NCI-H748 treated with DMSO at 0.1 percent for 48 hours (cell line): ENCODE data around the gene SPATA21.

Experiments used
- DNase-seq: peaks from one replicate; lab custom pipeline; 2025; lab: John Stamatoyannopoulos, UW

The SPATA21 gene

DNA sequence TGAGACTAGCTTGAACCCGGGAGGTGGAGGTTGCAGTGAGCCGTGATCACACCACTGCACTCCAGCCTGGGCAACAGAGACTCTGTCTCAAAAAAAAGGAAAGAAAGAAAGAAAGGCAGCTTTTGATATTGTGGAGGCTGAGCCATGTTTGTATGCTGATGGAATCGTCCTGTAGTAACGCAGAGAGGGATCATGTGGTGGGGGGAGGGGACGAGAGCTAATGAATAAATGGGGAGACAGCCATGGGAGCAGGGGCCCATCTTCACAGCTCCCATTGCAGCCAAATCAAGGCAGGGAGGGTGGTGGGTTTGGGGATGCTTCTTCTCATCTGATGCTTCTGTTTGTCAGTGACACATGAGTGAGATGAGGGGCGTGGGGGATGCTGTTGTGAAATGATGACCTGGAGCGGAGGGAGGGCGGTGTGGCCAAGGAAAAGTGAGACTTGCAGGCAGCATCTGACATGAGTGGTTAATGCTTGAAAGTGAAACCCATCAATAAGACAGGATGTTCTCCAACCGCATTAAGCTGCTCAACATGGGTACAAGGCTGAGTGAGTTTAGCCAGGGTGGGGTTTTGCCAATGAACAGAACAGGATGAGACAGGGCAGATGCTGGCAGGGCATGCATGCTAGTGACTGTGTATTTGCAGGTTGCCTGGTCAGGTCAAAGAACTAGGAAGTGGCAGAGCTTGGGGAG lies 16.7 kb downstream of the SPATA21 start:
- no peak for DNase-seq

DNA sequence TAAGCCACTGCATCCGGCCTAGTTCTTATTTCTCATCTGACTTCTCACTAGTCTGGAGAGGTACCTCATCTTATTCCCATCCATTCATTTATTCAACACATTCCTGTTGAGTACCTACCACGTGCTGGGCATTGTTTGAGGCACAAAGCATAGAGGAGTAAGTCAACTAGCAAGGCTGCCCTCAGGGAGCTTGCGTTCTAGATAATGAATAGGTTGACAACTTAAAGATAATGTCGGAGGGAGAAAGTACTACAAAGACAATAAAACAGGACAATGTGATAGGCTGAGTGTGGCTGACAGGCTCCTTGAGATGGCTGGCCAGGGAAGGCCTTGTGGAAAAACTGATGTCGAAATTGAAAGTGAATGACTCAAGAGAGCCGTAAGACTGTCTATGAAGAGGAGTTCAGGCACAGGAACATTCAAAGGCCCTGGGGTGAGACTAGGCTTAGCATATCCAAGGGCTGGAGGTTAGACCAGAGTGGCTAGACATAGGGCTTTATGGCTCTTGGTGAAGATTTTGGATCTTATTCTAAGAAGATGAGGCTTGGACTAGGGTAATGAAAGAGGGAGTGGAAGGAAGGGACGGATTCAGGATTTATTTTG lies 18.3 kb downstream of the SPATA21 start:
- DNase-seq = no peak

DNA sequence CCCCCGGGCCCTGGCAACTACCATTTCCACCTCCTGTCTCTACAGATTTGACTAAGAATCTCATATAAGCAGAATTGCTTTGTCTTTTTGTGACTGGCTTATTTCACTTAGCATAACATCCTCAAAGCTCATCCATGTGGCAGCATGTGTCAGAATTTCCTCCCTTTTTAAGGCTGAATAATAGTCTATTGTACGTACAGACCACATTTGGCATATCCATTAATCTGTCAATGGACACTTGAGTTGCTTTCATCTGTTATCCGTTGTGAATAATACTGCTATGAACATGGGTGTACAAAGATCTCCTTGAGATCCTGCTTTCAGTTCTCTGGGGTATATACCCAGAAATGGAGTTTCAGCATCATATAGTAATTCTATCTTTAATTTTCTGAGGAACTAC lies 24.0 kb downstream of the SPATA21 start:
- DNase-seq = no peak

DNA sequence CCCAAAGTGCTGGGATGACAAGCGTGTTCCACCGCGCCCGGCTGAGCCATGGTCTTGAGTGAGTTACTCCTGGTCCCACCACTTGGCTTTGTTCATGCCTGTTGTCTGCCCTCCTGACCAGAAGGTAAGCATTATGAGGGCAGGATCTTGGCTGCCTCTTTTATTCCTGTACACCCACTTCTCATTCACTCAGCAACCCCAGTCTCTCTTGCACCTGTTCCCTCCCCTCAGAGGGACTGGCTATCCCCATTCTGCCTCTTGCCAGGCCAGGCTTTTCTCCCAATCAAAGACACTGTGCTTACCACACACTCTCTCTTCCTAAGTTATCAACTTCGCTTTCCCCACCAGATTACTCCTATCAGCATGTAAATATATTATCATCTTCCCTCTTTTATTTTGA lies 26.4 kb downstream of the SPATA21 start:
- no peak for DNase-seq

DNA sequence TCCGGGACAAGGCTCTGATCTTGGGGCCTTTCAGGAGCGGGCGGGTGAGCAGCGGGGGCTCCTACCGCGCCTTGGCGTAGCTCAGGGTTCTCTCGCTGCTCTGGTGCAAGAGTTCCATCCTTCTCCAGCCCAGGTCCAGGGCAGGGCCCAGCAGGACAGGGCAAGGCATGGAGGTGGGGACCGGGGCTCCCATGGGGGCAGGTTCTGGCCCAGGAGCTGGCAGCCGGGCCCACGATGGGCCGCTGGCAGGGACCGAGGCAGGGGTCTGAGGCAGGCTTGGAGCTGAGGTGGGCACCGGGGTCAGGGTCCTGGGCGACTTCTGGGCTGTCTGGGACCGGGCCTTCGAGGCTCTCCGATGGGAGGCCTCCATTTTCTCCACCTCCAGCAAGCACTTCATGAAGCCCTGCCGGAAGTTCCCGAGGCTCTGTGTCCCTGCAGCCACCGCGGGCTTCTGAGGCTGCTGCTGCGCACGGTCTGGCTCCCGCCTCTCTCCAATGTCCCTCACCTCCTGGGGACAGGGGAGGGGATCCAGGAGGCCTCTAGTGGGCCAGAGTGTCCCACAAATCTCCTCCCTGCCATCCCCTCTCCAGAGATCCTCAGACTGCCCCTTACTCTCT lies 27.6 kb downstream of the SPATA21 start:
- no peak for DNase-seq

DNA sequence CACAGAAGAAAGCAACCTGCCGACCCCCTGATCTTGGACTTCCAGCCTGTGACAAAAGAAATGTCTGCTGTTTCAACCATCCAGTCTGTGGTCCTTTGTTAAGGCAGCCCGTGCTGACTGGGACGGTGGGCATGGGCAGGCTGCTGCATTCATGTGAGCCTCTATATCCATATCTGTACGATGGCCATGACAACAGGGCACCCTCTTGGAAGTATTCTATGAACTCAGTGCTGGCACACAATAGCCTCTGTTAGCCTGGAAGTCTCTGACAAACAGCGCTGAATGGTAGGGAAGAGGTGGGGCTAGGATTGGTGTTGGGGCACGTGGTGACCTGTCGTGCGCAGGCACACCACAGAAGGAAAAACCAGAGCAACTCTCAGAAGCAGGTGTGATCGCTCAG lies 30.4 kb downstream of the SPATA21 start:
- DNase-seq = no peak

DNA sequence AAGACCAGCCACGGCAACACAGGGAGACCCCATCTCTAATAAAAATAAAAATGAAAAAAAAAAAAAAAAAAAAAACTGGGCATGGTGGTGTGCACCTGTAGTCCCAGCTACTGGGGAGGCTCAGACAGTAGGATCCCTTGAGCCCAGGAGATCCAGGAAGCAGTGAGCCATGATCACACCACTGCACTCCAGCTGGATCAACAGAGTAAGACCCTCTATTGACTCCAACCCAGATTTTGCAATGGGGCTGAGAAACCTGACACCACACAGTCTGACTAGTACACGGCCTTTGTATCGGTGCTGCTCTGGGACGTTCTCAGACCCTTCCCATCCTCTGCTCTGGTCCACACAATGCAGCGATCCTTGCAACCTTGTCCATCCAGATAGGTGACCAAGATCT lies 31.8 kb downstream of the SPATA21 start:
- DNase-seq = no peak

DNA sequence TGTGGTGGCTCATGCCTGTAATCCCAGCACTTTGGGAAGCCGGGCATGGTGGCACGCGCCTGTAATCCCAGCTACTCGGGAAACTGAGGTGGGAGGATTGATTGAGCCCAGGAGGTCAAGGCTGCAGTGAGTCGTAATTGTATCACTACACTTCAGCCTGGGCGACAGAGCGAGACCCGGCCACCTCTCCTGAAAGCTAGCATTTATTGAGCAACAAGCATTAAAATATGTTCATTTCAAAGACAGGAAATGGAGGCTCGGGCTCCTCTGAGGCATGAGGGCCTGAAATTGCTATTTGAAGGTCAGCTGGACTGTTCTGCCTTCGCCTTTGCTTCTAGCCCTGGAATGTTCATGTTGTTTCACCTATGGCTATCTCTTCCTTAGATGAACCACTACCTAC lies 34.5 kb downstream of the SPATA21 start:
- no peak for DNase-seq

DNA sequence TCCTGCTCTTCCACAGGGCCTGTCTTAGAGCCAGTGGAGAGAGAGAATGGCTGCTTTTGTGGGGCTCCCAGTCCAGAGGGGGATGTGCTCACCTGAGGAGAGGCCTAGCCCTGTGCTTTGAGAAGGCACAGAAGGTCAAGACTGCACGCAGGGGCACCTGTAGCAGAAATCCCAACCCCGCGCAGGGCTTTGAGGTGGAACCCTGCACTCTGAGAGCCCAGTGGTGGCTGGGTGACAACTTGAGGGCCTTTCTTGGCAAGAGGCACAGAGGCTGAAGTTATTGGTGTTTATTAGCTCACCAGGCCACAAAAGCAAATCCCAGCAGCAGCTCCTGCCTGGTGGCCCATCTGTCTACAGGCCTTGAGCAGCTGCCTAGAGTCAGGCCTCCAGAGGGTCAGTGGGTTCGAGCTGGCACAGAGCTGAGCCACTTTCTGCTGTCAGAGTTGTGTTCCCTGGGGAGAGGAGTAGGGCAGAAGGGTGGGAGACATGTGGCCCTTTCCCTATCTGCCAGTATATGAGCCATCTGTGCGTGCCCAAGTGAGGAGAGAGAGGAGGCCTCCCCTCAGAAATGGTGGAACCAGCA lies 38.8 kb downstream of the SPATA21 start:
- no peak for DNase-seq

DNA sequence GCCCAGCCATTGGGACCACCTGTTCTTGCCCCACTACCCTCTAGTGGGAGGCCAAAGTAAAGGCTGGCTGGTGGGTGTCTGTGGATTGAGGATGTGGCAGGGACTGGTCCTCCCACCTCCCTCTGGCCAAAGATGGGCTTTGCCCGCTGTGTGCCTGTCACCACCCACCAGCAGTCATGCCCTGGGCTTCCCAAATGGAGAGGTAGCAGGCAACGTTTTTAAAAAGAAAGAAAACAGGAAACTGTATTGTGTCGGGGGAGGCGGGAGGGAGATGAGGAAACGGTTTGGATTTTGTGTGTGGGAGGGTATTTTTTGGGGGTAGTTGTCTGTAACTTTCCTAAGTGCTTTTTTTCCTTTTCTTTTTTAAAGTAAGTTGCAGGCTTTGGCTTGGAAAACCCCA lies 40.1 kb downstream of the SPATA21 start:
- DNase-seq = no peak

DNA sequence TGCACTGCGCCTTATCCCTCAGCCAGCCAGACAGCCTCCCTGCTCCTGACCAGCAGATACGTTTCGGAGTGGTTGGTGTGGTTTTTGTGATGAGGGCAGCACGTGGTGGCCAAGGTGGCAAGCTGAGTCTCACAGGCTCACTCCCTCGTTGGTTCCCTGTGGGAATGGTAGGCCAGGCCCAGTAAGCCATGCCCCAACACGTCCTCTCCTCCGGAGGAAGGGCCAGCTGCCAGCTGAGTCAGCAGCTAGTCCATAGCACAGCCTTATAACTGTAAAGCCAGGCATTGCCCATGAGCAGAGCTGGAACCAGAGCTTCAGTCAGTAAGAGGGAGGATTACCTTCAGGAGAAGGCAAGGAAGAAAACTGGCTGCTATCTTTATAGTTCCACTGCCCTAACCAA lies 40.6 kb downstream of the SPATA21 start:
- no peak for DNase-seq

DNA sequence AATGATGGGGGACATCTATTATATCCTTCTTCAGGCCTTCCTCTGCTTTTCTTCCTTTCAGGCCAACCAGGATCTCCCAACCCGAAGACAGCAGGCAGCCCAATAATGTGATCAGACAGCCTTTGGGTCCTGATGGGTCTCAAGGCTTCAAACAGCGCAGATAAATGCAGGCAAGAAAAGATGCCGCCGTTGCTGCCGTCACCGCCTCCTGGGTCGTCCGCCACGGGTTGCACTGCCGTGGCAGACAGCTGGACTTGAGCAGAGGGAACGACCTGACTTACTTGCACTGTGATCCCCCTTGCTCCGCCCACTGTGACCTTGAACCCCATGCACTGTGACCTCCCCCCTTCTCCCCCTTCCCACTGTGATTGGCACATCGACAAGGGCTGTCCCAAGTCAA lies 42.2 kb downstream of the SPATA21 start:
- no peak for DNase-seq

DNA sequence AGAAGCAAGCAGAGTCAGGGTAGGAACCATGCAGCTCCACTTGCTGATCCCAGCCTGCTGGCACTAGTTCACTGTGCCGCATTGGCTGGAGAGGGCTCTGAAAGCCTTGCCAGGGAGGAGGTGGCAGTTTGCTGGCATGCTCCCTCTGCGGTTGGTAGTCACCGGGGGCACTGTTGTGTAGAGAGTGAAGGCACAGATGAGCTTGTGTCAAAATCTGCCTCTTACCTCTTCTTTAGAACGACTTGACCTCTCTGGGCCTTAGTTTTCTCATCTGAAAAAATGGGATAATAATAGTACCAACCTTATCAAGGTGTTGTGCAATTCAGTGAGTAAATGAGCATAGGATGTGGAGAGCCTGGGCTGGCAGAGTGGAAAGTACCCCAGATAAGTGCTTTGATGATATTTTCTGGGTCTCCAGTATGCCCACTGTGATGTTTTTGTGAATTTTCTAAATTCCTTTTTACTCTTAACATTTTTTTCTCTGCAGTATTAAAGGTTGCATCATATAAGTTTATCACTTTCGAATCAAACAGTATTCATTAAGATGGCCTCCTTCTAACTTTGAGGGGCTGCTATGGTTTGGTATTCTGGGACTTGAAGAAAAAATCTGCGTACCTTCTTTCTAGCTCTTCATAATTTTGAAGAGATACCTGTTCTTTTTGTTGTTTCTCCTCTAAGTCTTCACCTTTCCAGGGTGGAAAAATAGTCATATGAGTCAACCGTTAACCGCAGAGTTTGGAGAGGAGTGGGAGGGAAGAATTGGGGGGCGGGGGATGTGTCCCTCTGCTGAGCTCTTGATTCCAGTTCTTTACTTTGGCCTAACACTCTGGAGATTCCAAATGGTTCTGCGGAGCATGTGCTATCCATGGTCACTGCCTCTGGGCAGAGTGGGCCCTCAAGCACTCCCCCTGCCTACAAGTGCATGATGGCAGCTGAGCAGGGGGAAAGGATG lies 43.4 kb downstream of the SPATA21 start:
- DNase-seq = no peak

DNA sequence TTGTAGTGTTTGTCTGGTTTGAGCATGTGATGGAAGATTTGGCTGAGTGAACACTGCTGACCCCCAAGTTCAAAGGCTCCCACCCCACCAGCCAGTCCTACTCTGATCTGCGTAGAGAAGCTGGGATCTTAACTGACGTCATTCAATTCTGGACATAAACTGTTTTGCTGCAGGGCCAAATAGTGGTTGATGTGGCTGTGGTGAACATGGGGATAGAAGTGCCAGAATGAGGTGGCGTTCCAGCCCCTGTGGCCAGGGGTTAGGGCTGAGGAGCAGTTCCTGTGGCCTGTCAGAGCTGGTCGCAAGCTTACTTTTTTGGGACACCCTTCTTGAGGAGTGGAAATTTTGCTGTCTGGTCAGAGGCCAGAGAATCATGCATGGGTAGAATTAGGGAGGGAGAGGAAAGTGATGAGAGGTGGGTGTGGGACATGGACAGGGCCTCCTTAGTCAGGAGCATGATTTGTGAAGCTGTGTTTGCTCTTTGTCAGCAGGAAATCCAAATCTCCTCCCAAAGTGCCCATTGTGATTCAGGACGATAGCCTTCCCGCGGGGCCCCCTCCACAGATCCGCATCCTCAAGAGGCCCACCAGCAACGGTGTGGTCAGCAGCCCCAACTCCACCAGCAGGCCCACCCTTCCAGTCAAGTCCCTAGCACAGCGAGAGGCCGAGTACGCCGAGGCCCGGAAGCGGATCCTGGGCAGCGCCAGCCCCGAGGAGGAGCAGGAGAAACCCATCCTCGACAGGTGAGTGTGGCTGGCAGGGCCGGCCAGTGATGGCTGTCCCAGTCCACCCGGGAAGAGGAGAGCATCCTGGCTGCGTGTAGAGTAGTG lies 44.3 kb downstream of the SPATA21 start:
- DNase-seq = no peak

DNA sequence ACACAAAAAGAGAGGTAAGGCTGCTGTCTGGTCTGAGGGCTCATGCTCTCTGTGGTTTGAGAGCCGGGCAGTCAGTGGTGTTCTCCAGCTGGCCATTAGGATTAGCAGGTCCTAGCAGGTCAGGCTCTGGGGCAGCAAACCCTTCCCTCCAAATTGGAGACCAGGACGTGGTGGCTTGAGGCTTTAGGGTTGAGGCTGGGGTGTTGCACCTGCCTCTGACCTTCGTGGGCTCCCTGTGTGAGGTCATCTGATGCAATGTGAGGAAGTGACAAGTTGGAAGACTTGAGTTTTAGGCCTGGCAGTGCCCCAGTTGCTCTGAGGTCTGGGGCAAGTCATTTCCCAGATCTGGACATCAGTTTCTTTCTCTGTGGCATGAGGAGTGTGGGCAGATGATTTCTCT lies 45.8 kb downstream of the SPATA21 start:
- no peak for DNase-seq

DNA sequence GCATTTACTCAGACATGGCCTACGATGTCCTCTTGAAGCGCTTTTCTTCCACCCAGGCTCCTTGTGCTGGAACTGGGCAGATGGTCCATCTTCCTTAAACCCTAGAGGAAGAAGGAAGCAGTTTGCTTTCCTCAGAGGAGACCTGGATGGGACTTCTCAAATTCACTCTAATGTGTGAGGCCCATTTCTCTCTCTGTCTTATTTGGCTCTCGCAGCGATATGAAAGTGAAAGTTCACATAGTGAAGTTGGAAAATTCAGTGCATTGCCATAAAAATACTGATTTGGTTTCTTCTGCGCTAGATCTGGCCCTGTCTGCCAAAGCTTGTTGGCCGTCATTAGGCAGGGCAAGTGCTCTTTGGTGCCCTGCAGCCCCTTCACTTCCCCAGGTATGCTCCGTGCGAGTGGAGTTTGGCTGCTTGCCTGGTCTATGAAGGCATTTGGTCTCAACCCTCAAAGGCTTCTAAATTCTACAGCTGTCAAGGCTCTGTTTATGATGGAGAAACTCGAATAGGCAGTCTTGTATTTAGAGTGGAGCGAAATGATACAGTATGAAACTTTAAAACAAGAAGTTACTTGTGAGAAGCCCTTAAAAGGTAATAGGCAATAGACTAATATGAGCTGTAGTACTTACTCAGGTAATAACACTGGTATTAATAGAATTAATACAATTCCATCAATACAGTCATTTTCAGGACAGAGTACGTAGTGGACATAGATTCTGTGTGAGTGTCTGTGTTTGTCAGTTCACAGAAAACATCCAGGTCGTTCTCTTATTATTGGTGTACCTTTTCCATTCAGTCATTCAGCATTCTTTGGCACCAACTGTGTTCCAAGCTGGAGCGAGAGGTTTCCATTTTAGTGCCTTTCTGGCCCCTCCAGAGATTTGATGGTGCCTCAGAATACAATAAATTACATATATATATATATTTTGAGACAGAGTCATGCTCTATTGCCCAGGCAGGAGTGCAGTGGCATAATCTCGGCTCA lies 49.7 kb downstream of the SPATA21 start:
- DNase-seq = no peak

DNA sequence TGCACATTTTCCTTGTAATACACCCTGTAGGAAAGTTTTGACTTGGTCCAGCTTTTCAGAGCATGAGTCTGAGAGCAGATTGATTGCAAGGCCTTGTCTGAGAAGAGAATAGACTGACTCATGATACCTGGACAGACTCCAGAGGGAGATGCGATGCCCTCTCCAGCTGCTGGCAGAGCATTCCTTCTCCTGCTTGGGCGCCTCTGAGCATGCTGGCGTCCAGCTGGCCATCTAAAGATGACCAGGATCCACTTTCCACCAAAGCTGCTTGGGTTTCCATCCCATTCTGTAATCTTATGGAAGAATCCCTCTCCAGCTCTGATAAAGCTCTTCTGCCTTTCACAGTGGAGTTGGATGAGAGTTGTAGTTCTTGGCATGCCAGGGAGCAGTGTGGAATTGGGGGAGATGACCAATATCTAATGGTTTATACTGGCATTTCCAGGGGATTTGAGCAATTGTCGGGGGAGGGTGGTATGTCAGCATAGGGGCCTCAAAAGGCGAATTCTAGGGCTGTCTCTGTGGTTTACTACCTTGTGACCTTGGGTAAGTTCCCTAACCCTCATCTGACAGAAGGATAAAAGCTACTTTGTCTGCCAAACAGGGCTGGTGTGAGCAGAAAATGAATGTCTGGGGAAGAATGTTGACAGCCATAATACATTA lies 50.6 kb downstream of the SPATA21 start:
- DNase-seq = no peak

DNA sequence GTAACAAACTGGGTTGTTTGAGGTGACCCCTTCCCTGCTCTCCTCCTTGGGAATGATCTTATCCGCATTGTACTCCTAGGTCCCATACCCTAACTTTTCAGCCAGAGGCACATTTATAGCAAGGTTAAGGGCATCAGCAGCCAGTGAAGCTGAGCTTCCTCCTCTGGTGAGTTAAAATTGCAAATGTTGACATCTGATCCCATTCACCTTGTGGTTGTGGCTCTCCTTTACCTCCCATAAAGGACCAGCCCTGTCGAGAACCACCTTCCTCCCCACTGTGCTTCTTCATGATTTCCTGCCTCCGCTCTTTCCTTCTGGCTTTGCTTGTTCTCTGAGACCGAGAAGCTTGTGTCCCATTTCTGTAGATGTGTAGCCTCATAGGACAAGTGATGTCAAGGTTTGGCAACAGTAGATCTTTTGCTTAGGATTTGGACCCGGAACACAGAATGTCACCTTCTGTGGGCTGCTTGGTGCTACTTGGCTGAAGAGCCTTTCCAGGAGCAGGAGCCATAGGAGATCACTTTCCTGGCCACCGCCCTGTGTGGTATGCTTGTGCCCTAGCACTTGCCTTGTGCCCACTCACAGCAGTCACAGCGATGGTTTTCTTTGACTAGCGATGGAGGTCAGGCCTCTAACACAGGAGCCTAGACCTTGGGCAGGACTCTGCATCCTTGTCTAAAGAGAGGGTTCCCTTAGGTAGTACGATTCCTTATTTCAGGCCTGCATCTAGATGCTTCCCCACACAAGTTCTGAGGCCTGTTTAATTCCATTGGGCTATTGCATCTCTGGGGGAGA lies 51.4 kb downstream of the SPATA21 start:
- DNase-seq = no peak

DNA sequence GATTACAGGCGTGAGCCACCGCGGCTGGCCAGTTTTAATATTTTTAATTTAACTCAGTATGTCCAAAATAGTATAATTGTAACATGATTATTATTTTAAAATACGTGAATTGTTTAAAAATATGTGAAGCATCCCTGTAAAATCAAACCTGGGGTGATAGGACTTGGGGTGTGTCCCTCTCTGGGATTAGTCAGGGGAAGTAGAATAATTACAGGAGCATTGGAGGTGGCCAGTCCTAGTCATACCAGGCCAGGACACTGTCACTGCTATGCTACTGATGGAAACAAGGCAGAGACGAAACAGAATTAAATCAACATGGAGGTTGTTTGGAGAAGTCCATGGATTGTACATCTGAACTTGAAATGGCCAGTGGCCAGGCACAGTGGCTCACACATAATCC lies 53.3 kb downstream of the SPATA21 start:
- DNase-seq = no peak
